Embryonic facial prominence (tissue), 1 donor: Measurements from ENCODE around the gene MBD3.
A peak's percentile ranks its signal among the peaks of the same experiment; 100 is the strongest.
"Not testable (repeated sequence)": the region's sequence is repeated elsewhere in the genome, so short reads cannot be mapped to it uniquely, and the experiment has no call there.

Source experiments
- DNase-seq: peaks from one replicate; pipeline ENCODE4 v3.0.0-alpha.2; 2016; ENCODE audit errors: extremely low spot score

The MBD3 gene

GRCh38 chr19:1592755-1593500 lies at the start of gene MBD3:
Gene MBD3 (minus strand): TSS chr19:1592865. CDS start chr19:1592631, 234 bp downstream.
- peak; percentile 82 for DNase-seq

- DNase-seq, result not testable (repeated sequence)
Measured at GRCh38 chr19:1640893-1641448, 48.3 kb upstream of the MBD3 start.

- no peak for DNase-seq
Measured at GRCh38 chr19:1636325-1637236, 43.9 kb upstream of the MBD3 start.

DNA sequence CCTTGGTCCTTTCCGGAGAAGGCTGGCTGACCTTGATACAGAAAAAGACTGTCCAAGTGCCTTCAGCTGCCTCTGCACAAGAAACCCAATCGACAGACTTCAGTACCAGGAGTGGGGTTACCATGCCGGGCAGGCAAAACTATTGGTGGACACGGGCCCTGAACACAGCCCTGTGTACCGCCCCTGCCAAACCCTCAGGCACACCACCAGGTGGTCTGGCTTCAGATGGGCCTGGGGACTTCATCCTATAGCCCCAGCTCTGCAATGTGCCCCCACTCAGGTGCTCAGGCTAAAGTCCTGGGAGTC lies 42.2 kb upstream of the MBD3 start:
- DNase-seq, result no peak

GRCh38 chr19:1634242-1634937 lies 41.7 kb upstream of the MBD3 start:
- DNase-seq, result no peak

DNA sequence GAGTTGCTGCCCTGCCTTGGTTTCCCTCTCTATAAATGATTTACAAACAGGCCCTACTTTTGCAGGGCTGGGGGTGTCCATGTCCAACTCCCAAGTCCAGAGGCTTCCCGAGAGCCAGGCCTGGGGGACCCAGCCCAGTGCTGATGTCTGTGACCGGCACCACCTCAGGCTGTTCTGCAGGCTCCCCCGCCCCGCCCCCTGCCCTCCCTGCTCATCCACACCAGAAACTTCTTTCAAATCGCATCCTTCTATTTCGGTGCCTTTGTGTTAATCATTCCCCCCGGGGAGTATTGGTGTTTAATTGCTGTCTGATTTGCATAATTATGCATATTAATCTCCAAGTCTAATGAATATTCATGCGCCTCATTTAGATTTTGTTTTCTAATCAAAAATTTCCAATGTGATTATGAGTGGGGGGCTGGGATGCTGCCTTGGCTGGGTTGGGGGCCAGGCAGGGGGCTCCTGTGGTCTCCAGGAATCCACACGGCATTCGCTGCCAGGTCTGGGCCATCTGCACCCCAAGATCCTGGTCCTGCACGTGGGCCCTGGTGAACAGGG lies 40.7 kb upstream of the MBD3 start:
- DNase-seq, result no peak

DNA sequence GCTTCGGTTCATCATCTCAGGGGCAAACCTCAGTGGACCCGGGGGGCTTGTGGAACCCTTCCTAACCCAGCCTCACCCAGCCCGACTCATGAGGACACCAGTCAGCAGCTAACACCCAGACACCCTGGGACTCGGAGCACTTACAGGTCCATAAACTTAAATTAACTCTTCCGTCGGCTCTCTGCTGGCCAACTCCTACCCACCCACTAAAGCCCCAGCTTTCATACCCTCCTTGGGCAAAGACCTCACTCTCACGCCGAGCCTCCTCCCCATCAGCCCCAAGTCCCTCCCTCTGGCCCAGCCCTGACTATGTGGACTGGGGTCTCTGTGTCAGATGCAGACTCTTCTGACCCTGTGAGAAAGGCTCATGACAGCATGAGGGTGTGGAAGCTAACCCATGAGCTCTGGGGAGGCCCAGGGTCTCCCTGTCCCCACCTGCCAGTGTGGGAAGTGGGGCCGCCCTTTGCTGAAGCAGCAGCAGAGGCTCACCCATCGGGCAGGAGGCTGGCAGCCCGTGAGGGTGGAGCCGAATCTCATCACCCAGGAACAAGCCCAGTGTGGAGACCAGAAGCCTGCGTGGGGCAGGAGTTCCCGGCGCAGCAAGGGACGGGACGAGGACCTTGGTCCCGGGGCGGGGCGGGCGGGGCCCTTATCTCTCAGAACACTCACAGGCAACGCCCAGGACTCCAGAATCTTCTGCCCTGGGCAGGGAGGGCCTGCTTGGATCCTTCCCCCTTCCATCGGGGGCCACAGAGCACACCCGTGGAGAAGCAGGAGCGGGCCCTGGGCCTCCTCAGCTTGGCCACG lies 40.0 kb upstream of the MBD3 start:
- DNase-seq, result no peak

DNA sequence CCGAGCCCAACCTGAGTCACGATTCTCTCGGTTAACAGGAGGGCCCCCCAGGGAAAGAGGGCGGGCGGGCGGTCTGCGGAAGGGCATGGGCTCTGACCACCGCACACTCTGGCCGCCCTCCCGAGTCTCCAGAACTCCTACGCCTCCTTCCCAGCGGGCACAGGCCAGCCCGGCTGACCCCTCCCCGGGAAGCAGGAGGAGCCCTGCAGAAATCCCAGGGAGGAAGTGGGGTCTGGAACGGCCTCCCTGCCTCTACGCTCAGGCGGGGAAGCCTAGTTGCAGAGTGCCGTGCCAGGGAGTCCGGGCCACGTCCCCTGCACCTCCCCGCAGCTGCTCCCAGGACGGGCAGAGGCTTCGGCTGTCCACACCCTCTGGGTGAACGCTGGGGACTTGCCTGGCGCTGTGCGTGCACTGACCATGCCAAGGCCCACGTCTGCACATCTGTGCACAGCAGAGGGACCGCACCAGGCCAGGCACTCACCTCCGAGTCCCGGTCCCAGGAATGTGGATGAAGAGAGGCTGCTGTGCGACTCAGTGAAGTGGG lies 39.0 kb upstream of the MBD3 start:
- DNase-seq, result no peak

- no peak for DNase-seq
Measured at GRCh38 chr19:1630811-1631210, 38.1 kb upstream of the MBD3 start.

- no peak for DNase-seq
Measured at GRCh38 chr19:1630012-1630411, 37.3 kb upstream of the MBD3 start.

- no peak for DNase-seq
Measured at GRCh38 chr19:1629256-1629808, 36.7 kb upstream of the MBD3 start.

DNA sequence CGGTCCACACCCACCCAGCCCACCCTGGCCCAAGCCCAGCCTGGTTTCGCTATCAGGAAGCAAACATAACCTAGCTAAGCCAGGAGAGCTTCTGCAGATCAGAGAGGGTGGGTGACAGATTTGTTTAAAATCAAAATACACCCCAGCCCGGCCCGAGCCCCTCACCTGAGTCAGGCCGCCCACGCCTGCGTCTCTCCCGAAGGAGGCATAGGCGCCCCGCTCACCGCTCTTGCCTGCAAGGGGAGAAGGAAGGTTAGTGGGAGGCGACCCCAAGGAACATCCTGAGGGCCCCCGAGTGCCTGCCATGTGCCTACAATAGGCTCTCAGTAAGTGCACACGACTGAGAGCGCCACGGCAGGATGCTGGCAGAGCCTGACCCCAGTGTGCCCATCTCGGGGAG lies 34.5 kb upstream of the MBD3 start:
- DNase-seq, result no peak

DNA sequence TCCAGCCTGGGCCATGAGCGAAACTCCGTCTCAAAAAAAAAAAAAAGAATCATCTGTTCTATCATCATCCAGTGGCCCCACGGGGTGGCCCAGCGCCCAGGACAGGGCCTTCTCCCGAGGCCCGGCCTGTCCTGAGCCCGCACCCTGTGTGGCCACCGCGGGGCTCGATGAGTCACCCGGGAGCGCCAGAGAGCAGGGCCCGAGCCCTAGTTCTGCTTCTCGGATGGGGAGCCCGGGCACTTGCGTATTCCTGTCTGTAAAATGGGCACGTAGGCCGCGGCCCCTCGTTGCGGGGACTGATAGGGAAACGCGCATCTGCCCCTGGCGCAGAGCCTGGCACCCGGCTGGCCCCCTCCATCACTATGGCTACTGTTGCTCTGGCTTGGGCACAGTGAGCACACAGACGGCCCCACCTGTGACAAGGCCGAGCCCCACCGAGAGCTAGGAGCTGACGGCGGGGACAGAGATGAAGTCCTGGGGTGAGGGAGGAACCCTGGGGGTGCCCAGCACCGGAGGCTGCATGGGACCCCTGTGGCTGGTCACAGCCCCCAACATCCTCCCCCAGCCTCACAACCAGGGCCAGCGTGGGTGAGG lies 33.8 kb upstream of the MBD3 start:
- DNase-seq, result no peak

DNA sequence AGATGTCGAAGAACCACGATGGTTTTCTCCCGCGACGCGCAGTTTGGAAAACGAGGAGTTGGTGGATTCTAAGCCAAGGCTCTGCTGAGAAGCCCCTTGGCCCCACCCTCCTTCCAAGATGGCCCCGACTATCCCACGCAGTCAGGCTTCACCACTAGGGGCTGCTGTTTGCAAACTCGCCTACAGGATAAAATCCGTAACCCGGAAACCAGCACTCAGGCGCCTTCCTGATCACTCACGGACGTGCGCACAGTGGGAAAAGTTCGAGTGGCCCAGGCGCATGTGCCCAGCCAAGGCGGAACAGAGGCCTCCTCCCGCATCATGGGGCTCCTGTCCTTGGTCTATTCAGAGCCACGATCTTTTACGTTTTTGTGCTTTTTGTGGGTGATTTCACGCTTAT lies 31.8 kb upstream of the MBD3 start:
- DNase-seq, result no peak

- DNase-seq, result no peak
Measured at GRCh38 chr19:1622541-1622940, 29.9 kb upstream of the MBD3 start.

DNA sequence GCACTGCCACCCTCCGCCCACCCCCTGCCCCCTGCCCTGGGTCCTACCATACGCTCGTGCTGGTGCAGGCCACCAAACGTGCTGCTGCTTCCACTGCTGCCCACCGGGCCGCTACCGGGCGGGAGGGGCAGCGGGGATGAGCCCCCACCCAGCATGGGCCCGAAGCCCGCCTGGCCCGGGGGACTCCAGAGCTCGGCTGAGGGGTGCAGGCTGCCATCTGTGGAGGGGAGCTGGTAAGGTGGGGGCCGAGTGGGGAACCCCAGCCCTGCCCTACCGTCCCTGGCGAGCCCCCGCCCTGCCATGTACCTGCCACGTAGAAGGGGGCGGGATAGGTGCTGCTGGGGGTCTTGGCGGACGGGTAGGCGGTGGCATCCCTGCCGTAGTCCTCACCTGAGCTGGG lies 29.3 kb upstream of the MBD3 start:
- DNase-seq, result no peak

DNA sequence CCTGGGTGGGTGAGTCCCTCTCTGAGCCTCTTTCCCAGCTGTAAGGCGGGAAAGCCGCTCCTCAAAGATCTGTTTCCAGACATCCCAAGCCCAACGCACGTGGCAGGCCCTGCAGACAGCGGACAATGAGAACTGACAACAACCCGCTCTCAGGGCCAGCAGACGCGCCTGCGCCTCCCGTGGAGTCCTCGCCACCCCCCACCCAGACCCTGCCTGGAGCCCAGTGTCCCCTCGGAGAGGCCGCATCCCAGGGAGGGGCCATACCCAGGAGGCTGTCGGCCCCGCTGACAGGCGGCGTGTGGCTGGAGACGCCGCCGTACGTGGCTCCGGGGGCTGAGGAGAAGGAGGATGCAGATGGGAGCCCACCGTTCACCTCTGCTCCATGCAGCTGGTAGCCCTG lies 28.9 kb upstream of the MBD3 start:
- no peak for DNase-seq

- no peak for DNase-seq
Measured at GRCh38 chr19:1621021-1621420, 28.4 kb upstream of the MBD3 start.

- DNase-seq, result no peak
Measured at GRCh38 chr19:1620502-1620901, 27.8 kb upstream of the MBD3 start.

DNA sequence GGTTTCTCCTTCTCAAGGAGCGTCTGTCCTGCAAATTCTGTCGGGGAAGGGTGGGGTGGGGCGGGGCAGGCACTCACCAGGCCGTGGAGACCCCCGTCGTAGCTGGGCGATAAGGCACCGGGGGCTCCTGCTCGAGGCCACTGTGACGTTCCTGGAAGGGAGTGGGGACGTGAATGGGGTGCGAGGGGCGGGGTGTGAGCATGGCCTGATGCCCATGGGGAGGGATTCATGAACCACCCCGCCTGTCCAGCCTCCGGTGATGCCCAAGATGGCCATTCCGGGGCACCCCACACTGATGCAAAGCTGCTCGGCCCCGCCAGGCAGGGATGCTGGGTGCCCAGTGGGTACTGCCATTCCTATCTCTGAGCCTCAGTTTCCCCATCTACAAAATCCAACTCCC lies 27.0 kb upstream of the MBD3 start:
- DNase-seq, result no peak
